Transverse colon (tissue), 4 donors: ENCODE measurements around the gene VPS13D. TPM values are rescaled to one million over a fixed set of nuclear protein-coding genes. Genes with fewer than 3 reads are reported as not detected.
A peak's percentile ranks its signal among the peaks of the same experiment; 100 is the strongest.

Experiments used
- DNase-seq: peaks from one replicate; pipeline ENCODE4 v3.0.0-alpha.2; 2019
- H3K27ac ChIP-seq, 4 donors: fragments of 200-600 bp; sonication (generic); 2 replicates each; pipeline ENCODE4 v1.5.1; 2016 to 2018; ENCODE audit warnings: inconsistent platforms in 4 of 4
- H3K27me3 ChIP-seq: fragments of 200-600 bp; sonication (generic); 2 replicates; pipeline ENCODE4 v1.5.1; 2017; ENCODE audit warnings: inconsistent platforms
- H3K36me3 ChIP-seq, 4 donors: fragments of 200-600 bp; sonication (generic); 2 replicates each; pipeline ENCODE4 v1.5.1; 2017 to 2019; ENCODE audit warnings: inconsistent platforms in 4 of 4
- H3K4me1 ChIP-seq, 4 donors: fragments of 200-600 bp; sonication (generic); 2 replicates each; pipeline ENCODE4 v1.5.1; 2017 to 2020; ENCODE audit warnings: inconsistent platforms in 4 of 4
- H3K4me3 ChIP-seq, 4 donors: fragments of 200-600 bp; sonication (generic); 1 replicate in 1 of 4; 2 replicates in 3 of 4; pipeline versions ENCODE4 v1.5.1 to v1.6.1; 2017 to 2019; ENCODE audit warnings: inconsistent platforms in 4 of 4
- H3K9me3 ChIP-seq, 2 donors: fragments of 200-600 bp; sonication (generic); 2 replicates each; pipeline ENCODE4 v1.5.1; 2017 to 2019; ENCODE audit warnings: inconsistent platforms in 2 of 2
- CTCF ChIP-seq, 5 experiments: fragments of 200-600 bp in 3 of 5; fragments of 450-650 bp in 2 of 5; sonication (generic) in 3 of 5; IDR thresholded peaks; 1 replicate in 2 of 5; 2 replicates in 3 of 5; pipeline ENCODE4 v1.5.1; 2016 to 2017; ENCODE audit warnings: antibody characterized with exemption in 5 of 5, inconsistent platforms in 3 of 5, mild to moderate bottlenecking in 2 of 5, moderate library complexity in 1 of 5
- EP300 ChIP-seq: sonication (generic); formaldehyde crosslinking; IDR thresholded peaks from one replicate; pipeline ENCODE4 v1.6.1; 2017; ENCODE audit warnings: antibody characterized with exemption, low read depth
- POLR2A ChIP-seq: fragments of 450-650 bp; IDR thresholded peaks from one replicate; pipeline ENCODE4 v1.6.1; 2016; ENCODE audit warnings: antibody characterized with exemption, mild to moderate bottlenecking, moderate library complexity
- POLR2AphosphoS5 ChIP-seq, 3 donors: sonication (generic); formaldehyde crosslinking; IDR thresholded peaks; one replicate each; pipeline ENCODE4 v1.6.1; 2016; ENCODE audit warnings: antibody characterized with exemption in 3 of 3
- WGBS, 2 donors: methylation state at CpG; one replicate each; pipeline ENCODE4 v1.1.5; 2018; ENCODE audit warnings: low coverage in 1 of 2; 5-methylcytosine and 5-hydroxymethylcytosine counted together
- in situ Hi-C, 4 donors: fragments of 200-750 bp; cut with MboI; loops; one replicate each; pipeline versions ENCODE4 v1.15.0 to v1.15.1; 2017; ENCODE audit warnings: low sequenced_read_pairs in 3 of 4, low pct_ligation_motif_present in 1 of 4, low pct_unique_long_range_greater_than_20kb in 1 of 4
- intact Hi-C: fragments of 100-400 bp; cut with DNase I; formaldehyde crosslinking; loops from one replicate; pipeline ENCODE4 v1.15.1; 2023; ENCODE audit warnings: low total_unique reads
- total RNA-seq, 4 donors: library from RNA; depleted of rRNA; stranded (reverse); fragments of >200 nt; gene quantifications; one replicate each; pipeline ENCODE4 v1.1.0, GENCODE V29; 2016

The VPS13D gene
- total RNA-seq, 4 donors from 2014 or later = 101 to 136 (median 116) TPM

GRCh38 chr1:12208764-12209494 is 20.9 kb upstream of the VPS13D start:
- peaks cover 0 to 7% (median 0%) of the 10 kb centered on the region in 4 donors for H3K36me3 ChIP-seq
- peak; percentile 89 for DNase-seq
- H3K4me1 ChIP-seq = peaks cover 0 to 9% (median 3%) of the 10 kb centered on the region in 4 donors
- intact Hi-C loops = loop anchor here (2.0 kb wide), 1 partner anchor 82 kb away; no protein-coding TSS in a partner anchor
- no peaks in the 10 kb centered on the region for H3K9me3 ChIP-seq
- H3K27me3 ChIP-seq = no peaks in the 10 kb centered on the region
- in situ Hi-C loops = loop anchor here in 2 of 4 donors (5.0 kb wide), 1 partner anchor 82 kb away; no protein-coding TSS in a partner anchor
- TF ChIP-seq CTCF (IDR thresholded peaks at IDR 0.05) (peak; percentile 92 to 98 (median 96)), POLR2A (no peak), EP300 (no peak)
- no peak overlapping the region for H3K27ac ChIP-seq
- WGBS, 2 donors = 27% methylated on average over 14 of the region's 14 CpGs; no CpG with 5 or more reads in 1 of the 2 donors
- no peak overlapping the region for H3K4me3 ChIP-seq

- WGBS, 2 donors = 67% methylated on average over 3 of the region's 3 CpGs; no CpG with 5 or more reads in 1 of the 2 donors
- in situ Hi-C loops = loop anchor here in 2 of 4 donors (5.0 kb wide), 1 partner anchor 82 kb away; no protein-coding TSS in a partner anchor
- Histone ChIP-seq H3K9me3 (no peaks in the 10 kb centered on the region), H3K27me3 (no peaks in the 10 kb centered on the region), H3K36me3 (peaks cover 0 to 7% (median 0%) of the 10 kb centered on the region in 4 donors), H3K27ac (no peak overlapping the region), H3K4me1 (peaks cover 0 to 9% (median 3%) of the 10 kb centered on the region in 4 donors), H3K4me3 (no peak overlapping the region)
- intact Hi-C loops = loop anchor here (2.0 kb wide), 1 partner anchor 83 kb away; no protein-coding TSS in a partner anchor
- no peak for DNase-seq
- no peak for TF ChIP-seq POLR2A
- no peak for TF ChIP-seq CTCF (IDR thresholded peaks at IDR 0.05)
- TF ChIP-seq POLR2AphosphoS5 (IDR thresholded peaks at IDR 0.05) = no peak
- TF ChIP-seq EP300 = no peak
Measured at GRCh38 chr1:12209495-12209832, 20.4 kb upstream of the VPS13D start.

- no peak overlapping the region for H3K4me3 ChIP-seq
- H3K36me3 ChIP-seq = no peaks in the 10 kb centered on the region
- intact Hi-C loops (no loop called here), in situ Hi-C loops (no loop called here)
- DNase-seq = no peak
- no peaks in the 10 kb centered on the region for H3K27me3 ChIP-seq
- no peaks in the 10 kb centered on the region for H3K4me1 ChIP-seq
- no peak for TF ChIP-seq CTCF (IDR thresholded peaks at IDR 0.05)
- no peak for TF ChIP-seq EP300
- no peak for TF ChIP-seq POLR2AphosphoS5 (IDR thresholded peaks at IDR 0.05)
- TF ChIP-seq POLR2A = no peak
- WGBS, 2 donors = 78 to 81% methylated on average over 4 to 12 of the region's 12 CpGs
- H3K9me3 ChIP-seq = no peaks in the 10 kb centered on the region
- H3K27ac ChIP-seq = no peak overlapping the region
Measured at GRCh38 chr1:12215118-12215961, 14.5 kb upstream of the VPS13D start.

- intact Hi-C loops = no loop called here
- 86% methylated on average over 4 of the region's 4 CpGs; no CpG with 5 or more reads in 1 of the 2 donors for WGBS, 2 donors
- in situ Hi-C loops = no loop called here
- DNase-seq = no peak
- no peaks in the 10 kb centered on the region for H3K4me1 ChIP-seq
- no peaks in the 10 kb centered on the region for H3K9me3 ChIP-seq
- H3K27me3 ChIP-seq = no peaks in the 10 kb centered on the region
- H3K4me3 ChIP-seq = no peak overlapping the region
- TF ChIP-seq POLR2A (no peak), CTCF (IDR thresholded peaks at IDR 0.05) (no peak), EP300 (no peak), POLR2AphosphoS5 (IDR thresholded peaks at IDR 0.05) (no peak)
- H3K27ac ChIP-seq = no peak overlapping the region
- no peaks in the 10 kb centered on the region for H3K36me3 ChIP-seq
Measured at GRCh38 chr1:12219800-12220199, 10.0 kb upstream of the VPS13D start.
